ENCODE results near the gene CREBBP. TPM values are rescaled to one million over a fixed set of nuclear protein-coding genes. Genes with fewer than 3 reads are reported as not detected.

CREBBP gene
- total RNA-seq, 1 experiment from 2014 or later: 79.1 TPM

GRCh38 chr16:3701531-3701930 lies 179.0 kb downstream of the CREBBP start:
- H3K27ac Mint-ChIP-seq: no peak overlapping the region; a peak in 2 of 7 replicates
- TF ChIP-seq, protein P1, sequence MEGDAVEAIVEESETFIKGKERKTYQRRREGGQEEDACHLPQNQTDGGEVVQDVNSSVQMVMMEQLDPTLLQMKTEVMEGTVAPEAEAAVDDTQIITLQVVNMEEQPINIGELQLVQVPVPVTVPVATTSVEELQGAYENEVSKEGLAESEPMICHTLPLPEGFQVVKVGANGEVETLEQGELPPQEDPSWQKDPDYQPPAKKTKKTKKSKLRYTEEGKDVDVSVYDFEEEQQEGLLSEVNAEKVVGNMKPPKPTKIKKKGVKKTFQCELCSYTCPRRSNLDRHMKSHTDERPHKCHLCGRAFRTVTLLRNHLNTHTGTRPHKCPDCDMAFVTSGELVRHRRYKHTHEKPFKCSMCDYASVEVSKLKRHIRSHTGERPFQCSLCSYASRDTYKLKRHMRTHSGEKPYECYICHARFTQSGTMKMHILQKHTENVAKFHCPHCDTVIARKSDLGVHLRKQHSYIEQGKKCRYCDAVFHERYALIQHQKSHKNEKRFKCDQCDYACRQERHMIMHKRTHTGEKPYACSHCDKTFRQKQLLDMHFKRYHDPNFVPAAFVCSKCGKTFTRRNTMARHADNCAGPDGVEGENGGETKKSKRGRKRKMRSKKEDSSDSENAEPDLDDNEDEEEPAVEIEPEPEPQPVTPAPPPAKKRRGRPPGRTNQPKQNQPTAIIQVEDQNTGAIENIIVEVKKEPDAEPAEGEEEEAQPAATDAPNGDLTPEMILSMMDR (conservative IDR thresholded peaks at IDR 0.05): no peak
- H3K56ac ChIP-seq (ENCODE audit: insufficient read length, low read depth, low read length): no peak overlapping the region
- H3K4me3 Mint-ChIP-seq: no peak overlapping the region
- no peak overlapping the region for H2AK5ac ChIP-seq (ENCODE audit: insufficient read length, low read length)
- H3K36me3 Mint-ChIP-seq (ENCODE audit: insufficient read depth in 1 of 3, low read depth in 3 of 3): peaks cover 4 to 23% (median 23%) of the 10 kb centered on the region in 3 experiments; a peak in 5 of 7 replicates
- no peak overlapping the region for H2AFZ ChIP-seq (ENCODE audit: low read length)
- H2BK15ac ChIP-seq (ENCODE audit: low read depth, low read length): no peak overlapping the region
- H3K27me3 Mint-ChIP-seq (ENCODE audit: low read depth): no peaks in the 10 kb centered on the region
- no peaks in the 10 kb centered on the region for H4K20me1 ChIP-seq (ENCODE audit: control insufficient read depth, insufficient read depth, insufficient read length)
- H2BK120ac ChIP-seq (ENCODE audit: low read depth, low read length, poor library complexity, severe bottlenecking): no peak overlapping the region
- no peaks in the 10 kb centered on the region for H3K23me2 ChIP-seq (ENCODE audit: insufficient read length, low read depth, low read length, poor library complexity, severe bottlenecking)
- H3K4me1 ChIP-seq (ENCODE audit: insufficient read depth, low read length): no peaks in the 10 kb centered on the region
- no peak overlapping the region for H3K18ac ChIP-seq (ENCODE audit: insufficient read length, low read depth, low read length)
- H2BK12ac ChIP-seq (ENCODE audit: insufficient read length, low read depth, low read length): no peak overlapping the region
- no peak overlapping the region for H3K9ac ChIP-seq (ENCODE audit: extremely low read depth, insufficient read length, low read length)
- H3K79me1 ChIP-seq (ENCODE audit: insufficient read depth, low read depth, low read length, poor library complexity, severe bottlenecking): peaks cover 3% of the 10 kb centered on the region
- no peak overlapping the region for H4K8ac ChIP-seq (replicated peaks; ENCODE audit: insufficient read length, low read depth, low read length)
- no peak overlapping the region for H3K27ac ChIP-seq (ENCODE audit: insufficient read length, low read depth, low read length)
- no peak overlapping the region for H3T11ph ChIP-seq (ENCODE audit: low read length)
- no peaks in the 10 kb centered on the region for H3K4me1 Mint-ChIP-seq
- no peaks in the 10 kb centered on the region for H3K9me3 Mint-ChIP-seq
- H2BK5ac ChIP-seq (ENCODE audit: insufficient read length, low read length): no peak overlapping the region
- no peak overlapping the region for H2BK20ac ChIP-seq (ENCODE audit: low read depth, low read length, poor library complexity, severe bottlenecking)
- no peak overlapping the region for H3K4ac ChIP-seq (ENCODE audit: low read depth, low read length)
- DNase-seq: no peak
- no peaks in the 10 kb centered on the region for H3K9me3 ChIP-seq (ENCODE audit: control insufficient read depth, low read depth, low read length)
- no peaks in the 10 kb centered on the region for H3K27me3 ChIP-seq (ENCODE audit: insufficient read depth, low read length)
- peaks cover 5% of the 10 kb centered on the region; the same call in 1 of the 2 replicates for H3K79me2 ChIP-seq (ENCODE audit: insufficient read depth, low read length)
- H3K23ac ChIP-seq (ENCODE audit: insufficient read length, low read depth, low read length): no peak overlapping the region
- no peak overlapping the region for H4K5ac ChIP-seq (ENCODE audit: insufficient read length, low read depth, low read length)
- H3K14ac ChIP-seq (ENCODE audit: insufficient read depth, low read length): no peak overlapping the region
- no peak overlapping the region for H4K91ac ChIP-seq (ENCODE audit: insufficient read length, low read depth, low read length)
- no CpG with 5 or more reads among the region's 4 CpGs for WGBS (ENCODE audit: extremely low coverage, insufficient read length, low lambda C conversion rate)
- no peak overlapping the region for H3K4me2 ChIP-seq (ENCODE audit: insufficient read depth, insufficient read length, low read length)

Measured in H9 (cell line).